Hepatocyte (in vitro differentiated cells): Measurements from ENCODE around the gene PMFBP1.

Experiments
- EZH2 ChIP-seq: fragments of 200-600 bp; sonication (generic); IDR thresholded peaks from 2 replicates; pipeline ENCODE4 v1.6.1; 2016; ENCODE audit warnings: antibody characterized with exemption, mild to moderate bottlenecking, borderline replicate concordance
- TF ChIP-seq, protein P1 (sequence below): fragments of 200-600 bp; sonication (generic); IDR thresholded peaks from 2 replicates; pipeline ENCODE4 v1.5.1; 2016; ENCODE audit warnings: antibody characterized with exemption, mild to moderate bottlenecking; ENCODE audit not compliant: poor library complexity

DNA sequence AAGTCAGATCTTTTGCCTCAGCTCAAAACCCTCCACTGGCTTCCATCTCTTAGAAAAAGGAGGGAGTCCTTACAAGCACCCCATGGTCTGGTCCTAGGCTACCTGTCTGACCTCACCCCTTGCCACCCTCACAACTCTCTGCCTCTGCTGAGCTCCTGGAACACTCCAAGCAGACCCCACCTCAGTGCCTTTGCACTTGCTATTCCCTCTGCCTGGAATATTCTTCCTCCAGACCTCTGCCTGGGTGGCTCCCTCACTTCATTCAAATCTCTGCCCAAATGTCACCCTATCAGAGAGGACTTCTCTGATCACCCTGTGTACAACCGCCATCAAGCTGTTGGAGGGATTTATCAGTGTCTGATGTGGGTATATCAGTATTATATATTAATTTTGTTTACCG is 37.4 kb downstream of the PMFBP1 start:
- TF ChIP-seq, protein P1, sequence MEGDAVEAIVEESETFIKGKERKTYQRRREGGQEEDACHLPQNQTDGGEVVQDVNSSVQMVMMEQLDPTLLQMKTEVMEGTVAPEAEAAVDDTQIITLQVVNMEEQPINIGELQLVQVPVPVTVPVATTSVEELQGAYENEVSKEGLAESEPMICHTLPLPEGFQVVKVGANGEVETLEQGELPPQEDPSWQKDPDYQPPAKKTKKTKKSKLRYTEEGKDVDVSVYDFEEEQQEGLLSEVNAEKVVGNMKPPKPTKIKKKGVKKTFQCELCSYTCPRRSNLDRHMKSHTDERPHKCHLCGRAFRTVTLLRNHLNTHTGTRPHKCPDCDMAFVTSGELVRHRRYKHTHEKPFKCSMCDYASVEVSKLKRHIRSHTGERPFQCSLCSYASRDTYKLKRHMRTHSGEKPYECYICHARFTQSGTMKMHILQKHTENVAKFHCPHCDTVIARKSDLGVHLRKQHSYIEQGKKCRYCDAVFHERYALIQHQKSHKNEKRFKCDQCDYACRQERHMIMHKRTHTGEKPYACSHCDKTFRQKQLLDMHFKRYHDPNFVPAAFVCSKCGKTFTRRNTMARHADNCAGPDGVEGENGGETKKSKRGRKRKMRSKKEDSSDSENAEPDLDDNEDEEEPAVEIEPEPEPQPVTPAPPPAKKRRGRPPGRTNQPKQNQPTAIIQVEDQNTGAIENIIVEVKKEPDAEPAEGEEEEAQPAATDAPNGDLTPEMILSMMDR = no peak
- no peak for TF ChIP-seq EZH2
